WTC11 (cell line): ENCODE measurements around the gene RAB4A. TPM values are rescaled to one million over a fixed set of nuclear protein-coding genes. Genes with fewer than 3 reads are reported as not detected.
"Not testable (repeated sequence)": the region's sequence is repeated elsewhere in the genome, so short reads cannot be mapped to it uniquely, and the experiment has no call there.

Experiments used
- ATAC-seq: fragments of 200-7000 bp; cut with Tn5 transposase; 2 replicates; pipeline ENCODE4 v1.10.0; 2021; ENCODE audit warnings: mild to moderate bottlenecking, moderate library complexity
- CTCF ChIA-PET: fragments of 300-600 bp; sonication (Branson Sonifier 250); formaldehyde crosslinking; loops from one replicate; lab custom pipeline; 2021; ENCODE audit warnings: antibody characterized with exemption; lab: Charles Lee
- POLR2A ChIA-PET: fragments of 350-600 bp; sonication (Branson Sonifier 250); formaldehyde crosslinking; loops from one replicate; lab custom pipeline; 2021; ENCODE audit warnings: antibody characterized with exemption; lab: Charles Lee
- DNase-seq: peaks from one replicate; pipeline ENCODE4 v3.0.0; 2021; ENCODE audit warnings: low spot score
- H3K27ac Mint-ChIP-seq: 2 replicates; pipeline ENCODE4 v1.8.0; 2021; ENCODE audit warnings: mixed read lengths
- H3K27me3 Mint-ChIP-seq: 2 replicates; pipeline ENCODE4 v1.8.0; 2021; ENCODE audit warnings: low read depth, mild to moderate bottlenecking, moderate library complexity, mixed read lengths
- H3K36me3 Mint-ChIP-seq: 2 replicates; pipeline ENCODE4 v1.8.0; 2021; ENCODE audit warnings: mixed read lengths
- H3K4me1 Mint-ChIP-seq: 2 replicates; pipeline ENCODE4 v1.8.0; 2022; ENCODE audit warnings: mixed read lengths
- H3K4me3 Mint-ChIP-seq: 2 replicates; pipeline ENCODE4 v1.8.0; 2021; ENCODE audit warnings: mild to moderate bottlenecking, moderate library complexity, mixed read lengths
- H3K9me3 Mint-ChIP-seq: 2 replicates; pipeline ENCODE4 v1.8.0; 2021; ENCODE audit warnings: mixed read lengths
- ESRRA ChIP-seq: sonication (generic); formaldehyde crosslinking; IDR thresholded peaks from 2 replicates; pipeline ENCODE4 v1.8.1; 2022; ENCODE audit warnings: mild to moderate bottlenecking, missing genetic modification reagents, borderline replicate concordance
- ETV6 ChIP-seq: sonication (generic); formaldehyde crosslinking; IDR thresholded peaks from 2 replicates; pipeline ENCODE4 v1.8.1; 2022; ENCODE audit warnings: mild to moderate bottlenecking, missing genetic modification reagents
- MYBL2 ChIP-seq: sonication (generic); formaldehyde crosslinking; IDR thresholded peaks from 2 replicates; pipeline ENCODE4 v1.8.1; 2023; ENCODE audit warnings: mild to moderate bottlenecking, moderate library complexity, missing genetic modification reagents
- NFE2L1 ChIP-seq: sonication (generic); formaldehyde crosslinking; IDR thresholded peaks from 2 replicates; pipeline ENCODE4 v1.8.1; 2023; ENCODE audit warnings: missing genetic modification reagents
- NFYB ChIP-seq: sonication (generic); formaldehyde crosslinking; conservative IDR thresholded peaks from 2 replicates; pipeline ENCODE4 v1.8.0; 2022; ENCODE audit warnings: low read depth, missing genetic modification reagents
- NR1H2 ChIP-seq: sonication (generic); formaldehyde crosslinking; IDR thresholded peaks from 2 replicates; pipeline ENCODE4 v1.9.0; 2021; ENCODE audit warnings: mild to moderate bottlenecking, moderate library complexity, missing genetic modification reagents
- OVOL2 ChIP-seq: fragments of 250-450 bp; sonication (Bioruptor Pico); IDR thresholded peaks from 2 replicates; pipeline ENCODE4 v1.9.0; 2021; ENCODE audit warnings: mild to moderate bottlenecking, borderline replicate concordance
- RORB ChIP-seq: fragments of 250-450 bp; sonication (Bioruptor Pico); IDR thresholded peaks from 2 replicates; pipeline ENCODE4 v1.9.0; 2021; ENCODE audit warnings: mild to moderate bottlenecking
- TEAD1 ChIP-seq: sonication (generic); formaldehyde crosslinking; IDR thresholded peaks from 2 replicates; pipeline ENCODE4 v1.8.0; 2022; ENCODE audit warnings: mild to moderate bottlenecking, missing genetic modification reagents
- USF1 ChIP-seq: sonication (generic); formaldehyde crosslinking; IDR thresholded peaks from 2 replicates; pipeline ENCODE4 v1.8.0; 2022; ENCODE audit warnings: mild to moderate bottlenecking, missing genetic modification reagents
- ZMAT4 ChIP-seq: fragments of 250-450 bp; sonication (Bioruptor Pico); IDR thresholded peaks from 2 replicates; pipeline ENCODE4 v1.9.0; 2021; ENCODE audit warnings: mild to moderate bottlenecking
- ZNF121 ChIP-seq: sonication (generic); formaldehyde crosslinking; IDR thresholded peaks from 2 replicates; pipeline ENCODE4 v1.8.0; 2023; ENCODE audit warnings: missing genetic modification reagents
- ZNF138 ChIP-seq: sonication (generic); formaldehyde crosslinking; conservative IDR thresholded peaks from 2 replicates; pipeline ENCODE4 v1.8.1; 2022; ENCODE audit warnings: mild to moderate bottlenecking, moderate library complexity, missing genetic modification reagents
- ZNF281 ChIP-seq: sonication (generic); formaldehyde crosslinking; IDR thresholded peaks from 2 replicates; pipeline ENCODE4 v1.8.0; 2023; ENCODE audit warnings: mild to moderate bottlenecking, missing genetic modification reagents
- ZNF425 ChIP-seq: fragments of 250-450 bp; sonication (Bioruptor Pico); conservative IDR thresholded peaks from 2 replicates; pipeline ENCODE4 v1.9.0; 2021; ENCODE audit warnings: mild to moderate bottlenecking
- total RNA-seq: library from RNA; stranded (reverse); gene quantifications from 3 replicates; pipeline ENCODE4 v1.2.3, GENCODE V29; 2021
- TF ChIP-seq, protein P1 (sequence below): fragments of 250-450 bp; sonication (Bioruptor Pico); IDR thresholded peaks from 2 replicates; pipeline ENCODE4 v1.9.0; 2021; ENCODE audit warnings: moderate library complexity, mild to moderate bottlenecking, inconsistent platforms, borderline replicate concordance
- TF ChIP-seq, protein P2 (sequence below): sonication (generic); formaldehyde crosslinking; IDR thresholded peaks from 2 replicates; pipeline ENCODE4 v1.8.1; 2023; ENCODE audit warnings: mild to moderate bottlenecking, missing genetic modification reagents, moderate library complexity

The RAB4A gene
- total RNA-seq, 1 experiment from 2014 or later, result 67.9 TPM

- H3K9me3 Mint-ChIP-seq, result no peaks in the 10 kb centered on the region
- POLR2A ChIA-PET, result no interaction called here
- TF ChIP-seq RORB (CRISPR knock-in tag) (no peak), OVOL2 (no peak), MYBL2 (no peak), ZNF138 (CRISPR knock-in tag) (no peak), ESRRA (CRISPR knock-in tag) (no peak), NFE2L1 (CRISPR knock-in tag) (no peak)
- H3K27me3 Mint-ChIP-seq, result no peaks in the 10 kb centered on the region
- peak overlapping the region; percentile 69 for H3K27ac Mint-ChIP-seq
- H3K4me1 Mint-ChIP-seq, result peaks cover 9% of the 10 kb centered on the region
- ATAC-seq (no peak), DNase-seq (no peak)
- H3K4me3 Mint-ChIP-seq, result no peak overlapping the region
- H3K36me3 Mint-ChIP-seq, result peaks cover 16% of the 10 kb centered on the region
- CTCF ChIA-PET, result no interaction called here
Observed at GRCh38 chr1:229325853-229326487, 55.1 kb downstream of the RAB4A start.

GRCh38 chr1:229326601-229327000, 55.7 kb downstream of the RAB4A start:
- Mint-ChIP-seq H3K27ac (no peak overlapping the region), H3K4me3 (no peak overlapping the region), H3K9me3 (no peaks in the 10 kb centered on the region), H3K36me3 (peaks cover 16% of the 10 kb centered on the region), H3K27me3 (no peaks in the 10 kb centered on the region), H3K4me1 (peaks cover 9% of the 10 kb centered on the region)
- ChIA-PET POLR2A (no interaction called here), CTCF (no interaction called here)
- DNase-seq, result no peak
- no peak for TF ChIP-seq ETV6
- TF ChIP-seq NR1H2 (CRISPR knock-in tag), result no peak
- no peak for TF ChIP-seq TEAD1 (CRISPR knock-in tag)
- no peak for TF ChIP-seq USF1 (CRISPR knock-in tag)
- no peak for TF ChIP-seq ZMAT4 (CRISPR knock-in tag)
- TF ChIP-seq, protein P1, sequence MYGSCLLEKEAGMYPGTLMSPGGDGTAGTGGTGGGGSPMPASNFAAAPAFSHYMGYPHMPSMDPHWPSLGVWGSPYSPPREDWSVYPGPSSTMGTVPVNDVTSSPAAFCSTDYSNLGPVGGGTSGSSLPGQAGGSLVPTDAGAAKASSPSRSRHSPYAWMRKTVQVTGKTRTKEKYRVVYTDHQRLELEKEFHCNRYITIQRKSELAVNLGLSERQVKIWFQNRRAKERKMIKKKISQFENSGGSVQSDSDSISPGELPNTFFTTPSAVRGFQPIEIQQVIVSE (CRISPR knock-in tag), result no peak
- TF ChIP-seq, protein P2, sequence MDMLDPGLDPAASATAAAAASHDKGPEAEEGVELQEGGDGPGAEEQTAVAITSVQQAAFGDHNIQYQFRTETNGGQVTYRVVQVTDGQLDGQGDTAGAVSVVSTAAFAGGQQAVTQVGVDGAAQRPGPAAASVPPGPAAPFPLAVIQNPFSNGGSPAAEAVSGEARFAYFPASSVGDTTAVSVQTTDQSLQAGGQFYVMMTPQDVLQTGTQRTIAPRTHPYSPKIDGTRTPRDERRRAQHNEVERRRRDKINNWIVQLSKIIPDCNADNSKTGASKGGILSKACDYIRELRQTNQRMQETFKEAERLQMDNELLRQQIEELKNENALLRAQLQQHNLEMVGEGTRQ (CRISPR knock-in tag), result no peak
- TF ChIP-seq ZNF281, result no peak
- TF ChIP-seq NFYB (CRISPR knock-in tag), result no peak
- no peak for TF ChIP-seq ZNF425
- TF ChIP-seq OVOL2, result no peak
- no peak for TF ChIP-seq ZNF121
- no peak for ATAC-seq

DNA sequence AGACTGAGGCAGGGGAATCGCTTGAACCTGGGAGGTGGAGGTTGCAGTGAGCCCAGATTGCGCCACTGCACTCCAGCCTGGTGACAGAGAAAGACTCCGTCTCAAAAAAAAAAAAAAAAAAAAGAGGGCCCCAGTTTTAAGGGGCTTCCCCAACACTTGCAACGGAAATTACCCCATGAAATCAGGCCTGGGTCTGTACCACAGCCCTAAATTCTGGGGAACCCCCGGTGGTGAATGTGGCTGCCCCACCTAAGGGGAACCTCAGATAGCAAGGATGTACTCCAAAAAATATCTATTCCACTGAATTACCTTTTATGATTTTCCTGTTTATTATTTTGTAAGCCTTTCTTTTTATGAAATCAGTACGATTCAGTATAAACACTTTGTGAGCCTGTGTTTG, 56.9 kb downstream of the RAB4A start:
- ATAC-seq, POLR2A ChIA-PET, H3K4me3 Mint-ChIP-seq, DNase-seq, H3K9me3 Mint-ChIP-seq, H3K4me1 Mint-ChIP-seq, H3K27me3 Mint-ChIP-seq, CTCF ChIA-PET: not testable (repeated sequence)
- Mint-ChIP-seq H3K36me3 (peaks cover 16% of the 10 kb centered on the region), H3K27ac (0 out of 2 replicates have a peak overlapping the region, but pooled peaks have one; percentile 26)
